ENCODE results near the gene GAK.
A peak's percentile ranks its signal among the peaks of the same experiment; 100 is the strongest.

The GAK gene

GRCh38 chr4:893995-894705 is 38.0 kb downstream of the GAK start:
- TF ChIP-seq, protein P1, sequence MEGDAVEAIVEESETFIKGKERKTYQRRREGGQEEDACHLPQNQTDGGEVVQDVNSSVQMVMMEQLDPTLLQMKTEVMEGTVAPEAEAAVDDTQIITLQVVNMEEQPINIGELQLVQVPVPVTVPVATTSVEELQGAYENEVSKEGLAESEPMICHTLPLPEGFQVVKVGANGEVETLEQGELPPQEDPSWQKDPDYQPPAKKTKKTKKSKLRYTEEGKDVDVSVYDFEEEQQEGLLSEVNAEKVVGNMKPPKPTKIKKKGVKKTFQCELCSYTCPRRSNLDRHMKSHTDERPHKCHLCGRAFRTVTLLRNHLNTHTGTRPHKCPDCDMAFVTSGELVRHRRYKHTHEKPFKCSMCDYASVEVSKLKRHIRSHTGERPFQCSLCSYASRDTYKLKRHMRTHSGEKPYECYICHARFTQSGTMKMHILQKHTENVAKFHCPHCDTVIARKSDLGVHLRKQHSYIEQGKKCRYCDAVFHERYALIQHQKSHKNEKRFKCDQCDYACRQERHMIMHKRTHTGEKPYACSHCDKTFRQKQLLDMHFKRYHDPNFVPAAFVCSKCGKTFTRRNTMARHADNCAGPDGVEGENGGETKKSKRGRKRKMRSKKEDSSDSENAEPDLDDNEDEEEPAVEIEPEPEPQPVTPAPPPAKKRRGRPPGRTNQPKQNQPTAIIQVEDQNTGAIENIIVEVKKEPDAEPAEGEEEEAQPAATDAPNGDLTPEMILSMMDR (conservative IDR thresholded peaks at IDR 0.05; ENCODE audit: control insufficient read depth, insufficient read depth, low read depth, low read length): no peak
- H3K4me3 ChIP-seq (ENCODE audit: control insufficient read depth, low read depth, low read length): no peak overlapping the region
- DNase-seq (ENCODE audit: low read depth): no peak

DNA sequence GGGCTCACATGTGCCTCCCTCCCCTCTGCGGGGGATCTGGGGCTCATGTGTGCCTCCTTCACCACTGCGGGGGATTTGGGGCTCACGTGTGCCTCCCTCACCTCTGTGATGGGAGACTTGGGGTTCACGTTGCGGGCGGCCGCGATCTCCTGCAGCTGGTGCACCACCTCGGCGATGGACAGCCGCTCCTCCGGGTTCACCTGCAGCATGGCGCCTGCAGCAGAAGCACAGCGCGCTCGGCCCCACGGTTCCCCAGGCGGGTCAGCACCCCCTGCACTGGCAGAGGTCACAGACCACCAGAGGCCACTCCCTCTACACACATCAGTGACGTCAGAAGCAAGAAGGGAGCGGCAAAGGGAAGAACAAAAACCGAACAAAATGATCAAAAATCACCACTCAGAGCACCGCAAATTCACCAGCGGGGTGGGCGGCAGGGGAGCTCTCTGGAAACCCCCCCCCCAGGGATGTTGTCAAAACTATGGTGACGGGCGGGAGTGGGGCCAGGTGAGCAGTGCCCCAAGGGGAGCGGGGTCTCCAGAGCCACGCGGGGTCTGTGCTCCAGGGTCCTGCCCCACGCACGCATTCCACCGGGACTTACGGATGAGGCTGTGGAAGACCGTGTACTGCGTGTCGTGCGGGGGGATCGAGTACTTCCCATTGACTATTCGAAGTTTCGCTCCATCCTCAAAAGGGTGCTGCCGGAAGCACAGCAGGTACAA is 38.7 kb downstream of the GAK start:
- DNase-seq (ENCODE audit: low read depth): no peak
- no peak overlapping the region for H3K4me3 ChIP-seq (ENCODE audit: control insufficient read depth, low read depth, low read length)
- TF ChIP-seq, protein P1 (conservative IDR thresholded peaks at IDR 0.05; ENCODE audit: control insufficient read depth, insufficient read depth, low read depth, low read length): no peak

DNA sequence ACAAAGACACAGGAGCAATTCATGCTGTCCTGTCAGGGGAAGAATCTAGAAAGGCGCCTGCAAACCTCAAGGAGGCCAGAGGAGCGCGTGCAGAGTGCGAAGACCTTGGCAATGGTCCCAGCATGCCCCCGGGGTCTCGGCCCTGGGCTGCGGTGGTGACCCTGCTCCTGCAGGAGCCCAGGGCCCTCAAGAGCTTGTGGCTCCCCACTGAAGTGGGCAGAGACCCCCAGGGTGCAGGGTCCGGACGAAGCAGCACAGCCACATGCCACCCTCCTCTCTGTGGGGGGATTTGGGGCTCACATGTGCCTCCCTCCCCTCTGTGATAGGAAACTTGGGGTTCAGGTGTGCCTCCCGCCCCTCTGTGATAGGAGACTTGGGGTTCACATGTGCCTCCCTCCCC is 39.3 kb downstream of the GAK start:
- TF ChIP-seq, protein P1 (conservative IDR thresholded peaks at IDR 0.05; ENCODE audit: control insufficient read depth, insufficient read depth, low read depth, low read length): no peak
- H3K4me3 ChIP-seq (ENCODE audit: control insufficient read depth, low read depth, low read length): no peak overlapping the region
- no peak for DNase-seq (ENCODE audit: low read depth)

- no peak overlapping the region for H3K4me3 ChIP-seq (ENCODE audit: control insufficient read depth, low read depth, low read length)
- TF ChIP-seq, protein P1 (conservative IDR thresholded peaks at IDR 0.05; ENCODE audit: control insufficient read depth, insufficient read depth, low read depth, low read length): no peak
- DNase-seq (ENCODE audit: low read depth): peak; percentile 12
Measured at GRCh38 chr4:891747-892146, 40.4 kb downstream of the GAK start.

DNA sequence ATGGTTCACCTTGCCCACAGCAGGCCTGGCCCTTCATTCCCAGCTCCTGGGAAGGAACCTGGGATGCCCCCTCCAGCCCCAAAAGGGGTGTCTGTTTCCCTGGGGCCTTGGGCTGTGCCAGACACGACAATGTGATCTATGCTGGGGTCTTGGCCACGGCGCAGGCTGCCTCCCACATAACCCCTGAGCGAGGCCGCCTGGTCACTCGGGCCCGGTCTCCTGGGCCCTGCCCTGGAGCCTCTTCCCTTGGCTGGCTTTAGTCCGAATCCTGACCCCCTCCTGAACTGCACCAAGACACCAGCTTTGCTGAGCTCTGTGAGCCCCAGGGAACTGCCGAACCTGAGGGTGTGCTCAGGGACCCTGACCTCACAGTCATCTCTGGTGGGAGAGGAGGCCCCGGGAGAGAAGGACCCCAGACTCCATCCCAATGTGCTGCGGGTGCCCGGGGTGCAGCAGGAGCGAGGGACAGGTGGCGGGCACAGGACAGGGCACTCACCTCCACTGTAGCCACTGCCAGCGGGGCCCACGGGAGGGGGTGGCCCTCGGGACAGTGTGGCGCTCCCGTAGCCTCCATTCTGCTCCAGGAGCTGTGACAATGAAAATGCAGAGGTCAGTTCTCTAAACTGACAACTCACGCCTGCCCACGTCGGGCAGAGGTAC is 42.0 kb downstream of the GAK start:
- H3K4me3 ChIP-seq (ENCODE audit: control insufficient read depth, low read depth, low read length): no peak overlapping the region
- no peak for DNase-seq (ENCODE audit: low read depth)
- TF ChIP-seq, protein P1 (conservative IDR thresholded peaks at IDR 0.05; ENCODE audit: control insufficient read depth, insufficient read depth, low read depth, low read length): no peak

DNA sequence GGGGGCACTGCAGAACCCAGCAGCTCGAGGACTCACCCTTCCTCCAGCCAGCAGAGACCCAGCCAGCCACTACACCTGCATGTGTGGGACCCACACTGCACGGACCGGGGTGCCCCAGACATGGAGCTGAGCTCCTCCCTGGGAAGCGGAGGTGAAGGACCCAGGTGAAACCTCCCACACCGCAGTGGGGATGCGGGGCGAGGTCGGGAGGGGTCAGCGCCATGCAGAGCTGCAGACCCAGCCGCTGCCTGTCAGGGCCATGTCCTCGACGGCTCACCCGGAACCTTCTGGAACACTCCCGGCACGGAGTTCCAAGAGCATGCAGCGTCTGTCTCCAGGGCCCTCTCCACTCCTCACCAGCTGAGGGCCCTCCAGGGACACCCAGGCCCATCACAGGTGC is 42.6 kb downstream of the GAK start:
- DNase-seq (ENCODE audit: low read depth): no peak
- TF ChIP-seq, protein P1 (conservative IDR thresholded peaks at IDR 0.05; ENCODE audit: control insufficient read depth, insufficient read depth, low read depth, low read length): no peak
- no peak overlapping the region for H3K4me3 ChIP-seq (ENCODE audit: control insufficient read depth, low read depth, low read length)
